NCI-H2171 (cell line): Measurements from ENCODE around the gene MLXIPL.
"Not testable (repeated sequence)": the region's sequence is repeated elsewhere in the genome, so short reads cannot be mapped to it uniquely, and the experiment has no call there.

Experiments
- DNase-seq: peaks from one replicate; lab custom pipeline; 2025; lab: John Stamatoyannopoulos, UW

Gene MLXIPL

GRCh38 chr7:73614937-73615336 is 9.4 kb downstream of the MLXIPL start:
- DNase-seq = not testable (repeated sequence)

GRCh38 chr7:73613954-73614735 is 10.2 kb downstream of the MLXIPL start:
- no peak for DNase-seq

- no peak for DNase-seq
These were observed 11.6 kb downstream of the MLXIPL start for GRCh38 chr7:73612598-73613269.

- DNase-seq = no peak
These were observed 13.2 kb downstream of the MLXIPL start for GRCh38 chr7:73611017-73611555.

GRCh38 chr7:73610105-73610504 is 14.2 kb downstream of the MLXIPL start:
- DNase-seq = no peak

- not testable (repeated sequence) for DNase-seq
These were observed 16.7 kb downstream of the MLXIPL start for GRCh38 chr7:73607692-73607983.

GRCh38 chr7:73606801-73607691 is 17.3 kb downstream of the MLXIPL start:
- peak; percentile 56 for DNase-seq

- DNase-seq = no peak
These were observed 18.6 kb downstream of the MLXIPL start for GRCh38 chr7:73605601-73606220.

- DNase-seq = no peak
These were observed 21.3 kb downstream of the MLXIPL start for GRCh38 chr7:73602721-73603651.

GRCh38 chr7:73599916-73600315 is 24.4 kb downstream of the MLXIPL start:
- DNase-seq = no peak

GRCh38 chr7:73599151-73599882 is 25.0 kb downstream of the MLXIPL start:
- DNase-seq = no peak

GRCh38 chr7:73597978-73598782 is 26.1 kb downstream of the MLXIPL start:
- DNase-seq = no peak

- no peak for DNase-seq
These were observed 27.9 kb downstream of the MLXIPL start for GRCh38 chr7:73596191-73597065.

GRCh38 chr7:73595358-73595757 is 29.0 kb downstream of the MLXIPL start:
- no peak for DNase-seq

- no peak for DNase-seq
These were observed 30.9 kb downstream of the MLXIPL start for GRCh38 chr7:73593207-73594045.

- no peak for DNase-seq
These were observed 37.4 kb downstream of the MLXIPL start for GRCh38 chr7:73586911-73587310.

- no peak for DNase-seq
These were observed 39.1 kb downstream of the MLXIPL start for GRCh38 chr7:73585196-73585595.
